ENCODE results near the gene PPM1H. TPM values are rescaled to one million over a fixed set of nuclear protein-coding genes. Genes with fewer than 3 reads are reported as not detected.
A peak's percentile ranks its signal among the peaks of the same experiment; 100 is the strongest.

PPM1H gene
- total RNA-seq, 1 donor from 2014 or later = 0.49 TPM

DNA sequence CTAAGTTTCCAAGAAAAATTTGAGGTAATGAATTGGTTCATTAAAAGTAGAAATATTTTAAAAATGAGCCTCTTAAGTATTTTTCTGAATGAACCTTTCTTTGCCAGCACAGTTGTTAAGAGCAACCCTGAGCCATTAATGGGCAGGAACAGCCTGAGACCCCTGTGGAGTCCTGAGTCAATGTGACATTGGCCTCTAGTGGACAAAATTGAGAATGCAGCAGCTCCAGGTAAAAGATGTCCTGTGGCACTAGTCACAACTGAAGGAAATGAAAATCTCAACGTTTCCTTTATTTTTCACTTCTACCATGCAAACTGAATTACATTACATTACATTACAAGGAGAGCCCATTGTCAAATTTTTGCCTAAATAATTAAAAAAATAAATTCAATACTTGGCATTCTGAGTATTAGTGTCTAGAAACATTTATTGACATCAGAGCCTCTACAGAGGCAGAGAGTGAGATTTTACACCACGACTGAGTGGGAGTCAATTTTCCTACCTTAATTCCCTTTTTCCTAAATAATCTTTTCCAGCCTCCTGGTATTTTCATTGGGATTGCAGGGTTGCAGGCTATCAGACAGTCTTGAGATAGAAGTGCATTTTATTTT lies 135.7 kb downstream of the PPM1H start:
- no peaks in the 10 kb centered on the region for H3K27me3 ChIP-seq
- DNase-seq (ENCODE audit: extremely low spot score in 2 of 2) = no peak
- H3K9me3 ChIP-seq = no peaks in the 10 kb centered on the region
- intact Hi-C loops (cut with DNase I) = loop anchor here (10.0 kb wide), 1 partner anchor 364 kb away; no protein-coding TSS in a partner anchor
- TF ChIP-seq, protein P1, sequence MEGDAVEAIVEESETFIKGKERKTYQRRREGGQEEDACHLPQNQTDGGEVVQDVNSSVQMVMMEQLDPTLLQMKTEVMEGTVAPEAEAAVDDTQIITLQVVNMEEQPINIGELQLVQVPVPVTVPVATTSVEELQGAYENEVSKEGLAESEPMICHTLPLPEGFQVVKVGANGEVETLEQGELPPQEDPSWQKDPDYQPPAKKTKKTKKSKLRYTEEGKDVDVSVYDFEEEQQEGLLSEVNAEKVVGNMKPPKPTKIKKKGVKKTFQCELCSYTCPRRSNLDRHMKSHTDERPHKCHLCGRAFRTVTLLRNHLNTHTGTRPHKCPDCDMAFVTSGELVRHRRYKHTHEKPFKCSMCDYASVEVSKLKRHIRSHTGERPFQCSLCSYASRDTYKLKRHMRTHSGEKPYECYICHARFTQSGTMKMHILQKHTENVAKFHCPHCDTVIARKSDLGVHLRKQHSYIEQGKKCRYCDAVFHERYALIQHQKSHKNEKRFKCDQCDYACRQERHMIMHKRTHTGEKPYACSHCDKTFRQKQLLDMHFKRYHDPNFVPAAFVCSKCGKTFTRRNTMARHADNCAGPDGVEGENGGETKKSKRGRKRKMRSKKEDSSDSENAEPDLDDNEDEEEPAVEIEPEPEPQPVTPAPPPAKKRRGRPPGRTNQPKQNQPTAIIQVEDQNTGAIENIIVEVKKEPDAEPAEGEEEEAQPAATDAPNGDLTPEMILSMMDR (IDR thresholded peaks at IDR 0.05) = peak; percentile 74 to 85 (median 76)
- no peak for TF ChIP-seq POLR2AphosphoS5 (IDR thresholded peaks at IDR 0.05; ENCODE audit: insufficient read depth in 1 of 2, low read depth in 1 of 2)
- no peak overlapping the region for H3K27ac ChIP-seq
- H3K4me3 ChIP-seq = no peak overlapping the region
- no peaks in the 10 kb centered on the region for H3K4me1 ChIP-seq
- no peaks in the 10 kb centered on the region for H3K36me3 ChIP-seq

DNA sequence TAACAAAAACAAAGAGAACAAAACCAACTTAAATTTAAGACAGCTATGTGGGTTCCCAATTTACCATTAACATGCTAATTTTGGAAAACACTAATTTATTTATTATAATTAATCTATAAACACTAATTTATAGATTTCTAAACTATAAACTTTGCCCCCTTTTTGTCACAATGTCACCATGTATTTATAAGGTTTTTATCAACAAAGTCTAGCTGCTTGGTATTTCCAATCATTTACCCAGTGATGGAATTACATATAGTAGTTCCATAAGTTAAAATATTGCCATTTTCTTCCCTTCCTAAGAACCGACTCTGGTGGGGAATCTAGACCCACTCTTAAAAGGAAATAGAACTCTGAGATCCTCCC lies 140.7 kb downstream of the PPM1H start:
- Histone ChIP-seq H3K4me1 (no peaks in the 10 kb centered on the region), H3K27ac (peak overlapping the region; percentile 3), H3K36me3 (no peaks in the 10 kb centered on the region), H3K9me3 (no peaks in the 10 kb centered on the region), H3K27me3 (no peaks in the 10 kb centered on the region), H3K4me3 (no peak overlapping the region)
- intact Hi-C loops (cut with DNase I) = loop anchor here (5.0 to 10.0 kb wide), 3 partner anchors 192 to 359 kb away; no protein-coding TSS in a partner anchor
- TF ChIP-seq, protein P1 (IDR thresholded peaks at IDR 0.05) = no peak
- no peak for TF ChIP-seq POLR2AphosphoS5 (IDR thresholded peaks at IDR 0.05; ENCODE audit: insufficient read depth in 1 of 2, low read depth in 1 of 2)
- no peak for TF ChIP-seq POLR2A (IDR thresholded peaks at IDR 0.05)
- DNase-seq (ENCODE audit: extremely low spot score in 2 of 2) = no peak

DNA sequence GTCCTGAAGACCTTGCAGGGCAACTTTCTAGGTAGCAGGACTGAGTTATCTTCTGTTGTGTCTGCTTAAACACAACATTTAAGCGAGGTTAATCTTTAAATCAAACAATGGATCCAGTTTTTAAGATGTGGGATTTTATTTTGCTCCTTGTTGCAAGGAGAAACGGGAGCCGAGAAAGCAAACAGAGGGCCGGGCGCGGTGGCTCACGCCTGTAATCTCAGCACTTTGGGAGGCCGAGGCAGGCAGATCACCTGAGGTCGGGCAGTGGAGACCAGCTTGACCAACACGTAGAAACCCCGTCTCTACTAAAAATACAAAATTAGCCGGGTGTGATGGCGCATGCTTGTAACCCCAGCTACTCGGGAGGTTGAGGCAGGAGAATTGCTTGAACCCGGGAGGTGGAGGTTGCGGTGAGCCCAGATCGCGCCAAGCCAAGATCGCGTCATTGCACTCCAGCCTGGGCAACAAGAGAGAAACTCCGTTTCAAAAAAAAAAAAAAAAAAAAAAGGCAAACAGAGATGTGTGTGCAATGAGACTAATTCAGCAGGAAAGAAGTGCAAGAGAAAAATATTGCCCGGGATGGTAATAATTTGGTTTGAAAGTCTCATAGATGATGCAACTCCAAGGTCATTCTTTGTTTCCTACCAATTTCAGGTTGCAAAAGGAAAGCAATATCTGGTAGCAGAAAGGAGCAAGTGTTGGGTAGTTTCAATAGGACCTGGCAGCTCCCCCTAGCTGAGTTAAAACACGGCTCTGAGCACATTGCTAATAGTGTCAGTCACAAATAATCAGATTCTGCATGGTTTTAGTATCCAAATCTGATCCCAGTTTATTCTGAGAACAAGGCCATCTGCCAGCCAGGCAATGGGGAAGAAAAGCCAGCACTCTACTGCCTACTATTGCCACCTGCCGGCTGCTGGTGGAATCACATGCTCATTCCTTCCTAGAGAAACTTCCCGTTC lies 141.4 kb downstream of the PPM1H start:
- H3K27ac ChIP-seq = no peak overlapping the region
- H3K36me3 ChIP-seq = no peaks in the 10 kb centered on the region
- TF ChIP-seq, protein P1 (IDR thresholded peaks at IDR 0.05) = peak; percentile 83 to 93 (median 91)
- TF ChIP-seq POLR2A (IDR thresholded peaks at IDR 0.05) (no peak), POLR2AphosphoS5 (IDR thresholded peaks at IDR 0.05; ENCODE audit: insufficient read depth in 1 of 2, low read depth in 1 of 2) (peak in 1 of 2 donors; percentile 73)
- H3K9me3 ChIP-seq = no peaks in the 10 kb centered on the region
- intact Hi-C loops (cut with DNase I) = loop anchor here (5.0 to 10.0 kb wide), 3 partner anchors 191 to 359 kb away; no protein-coding TSS in a partner anchor
- DNase-seq (ENCODE audit: extremely low spot score in 2 of 2) = no peak
- H3K4me1 ChIP-seq = no peaks in the 10 kb centered on the region
- no peak overlapping the region for H3K4me3 ChIP-seq
- no peaks in the 10 kb centered on the region for H3K27me3 ChIP-seq

DNA sequence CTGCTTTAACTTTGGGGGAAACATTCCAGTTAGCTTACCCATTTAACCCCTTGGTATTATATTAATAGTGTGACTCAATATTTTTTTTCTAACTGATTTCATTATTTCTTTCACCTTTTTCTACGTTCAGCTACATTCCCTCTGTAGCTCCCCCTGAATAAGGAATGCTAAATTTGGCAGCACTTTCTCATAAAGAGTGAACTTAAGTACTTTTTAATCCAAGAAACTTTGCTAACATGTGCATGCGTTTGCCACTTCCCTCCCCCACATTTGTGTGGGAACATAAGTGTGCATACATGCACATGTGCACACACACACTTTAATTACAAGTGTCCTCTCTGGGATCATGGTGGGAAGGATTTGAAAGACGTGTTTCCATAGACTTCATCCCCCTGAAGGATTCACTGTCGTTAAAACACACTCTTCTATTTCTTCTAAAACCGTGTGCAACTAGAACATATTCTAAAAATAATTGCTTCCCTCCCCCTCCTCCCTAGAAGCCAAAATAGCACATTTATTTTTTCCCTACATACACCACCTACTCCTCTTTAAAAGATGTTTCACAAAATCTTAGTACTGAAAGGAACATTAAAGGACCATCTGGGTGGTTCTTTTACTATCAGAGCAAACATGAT lies 142.6 kb downstream of the PPM1H start:
- H3K36me3 ChIP-seq = no peaks in the 10 kb centered on the region
- DNase-seq (ENCODE audit: extremely low spot score in 2 of 2) = no peak
- H3K4me1 ChIP-seq = no peaks in the 10 kb centered on the region
- H3K27me3 ChIP-seq = no peaks in the 10 kb centered on the region
- no peak overlapping the region for H3K27ac ChIP-seq
- intact Hi-C loops (cut with DNase I) = loop anchor here (5.0 to 10.0 kb wide), 3 partner anchors 190 to 358 kb away; no protein-coding TSS in a partner anchor
- H3K9me3 ChIP-seq = no peaks in the 10 kb centered on the region
- TF ChIP-seq POLR2A (IDR thresholded peaks at IDR 0.05) = no peak
- TF ChIP-seq, protein P1 (IDR thresholded peaks at IDR 0.05) = no peak
- TF ChIP-seq POLR2AphosphoS5 (IDR thresholded peaks at IDR 0.05; ENCODE audit: insufficient read depth in 1 of 2, low read depth in 1 of 2) = no peak
- no peak overlapping the region for H3K4me3 ChIP-seq

All from vagina (tissue), 2 donors.